ENCODE data around the gene PMEPA1. TPM values are rescaled to one million over a fixed set of nuclear protein-coding genes. Genes with fewer than 3 reads are reported as not detected.

Gene PMEPA1
- total RNA-seq, 3 donors from 2014 or later (not counting 1 experiment from before 2014, with no cell fraction given): 1.2 to 5.9 (median 2.4) TPM

DNA sequence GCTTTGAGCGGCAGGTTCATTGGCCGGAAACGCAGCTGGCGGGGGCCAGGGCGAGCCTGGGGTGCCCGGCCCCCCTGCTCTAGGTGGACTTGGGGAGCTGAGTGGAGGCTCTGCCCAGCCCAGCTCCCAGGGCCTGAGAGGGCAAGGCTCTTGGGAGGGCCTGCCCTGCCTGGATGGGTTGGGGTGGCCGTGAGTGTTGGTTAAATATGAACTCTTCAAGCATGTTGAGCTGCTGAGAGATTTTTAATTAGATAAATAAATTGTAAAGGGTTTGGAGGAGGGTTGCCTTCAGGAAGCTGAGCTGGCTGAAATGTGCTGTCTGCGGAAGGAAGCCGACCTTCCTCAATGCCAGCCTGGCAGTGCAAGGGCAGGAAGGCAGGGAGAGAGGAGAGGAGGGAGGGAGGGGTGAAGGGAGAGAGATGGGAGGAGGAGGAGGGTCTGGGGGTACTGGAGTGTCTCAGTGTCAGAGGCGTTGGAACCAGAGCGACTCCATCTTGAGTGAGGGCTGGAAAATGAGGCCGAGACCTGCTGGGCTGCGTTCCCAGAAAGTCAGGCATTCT, 39.4 kb upstream of the PMEPA1 start:
- no peak for DNase-seq
- Mint-ChIP-seq H3K9me3 (no peaks in the 10 kb centered on the region), H3K27me3 (ENCODE audit: low read depth in 2 of 2) (peaks cover 17 to 37% of the 10 kb centered on the region in 2 donors), H3K27ac (no peak overlapping the region), H3K4me3 (peak overlapping the region; percentile 53), H3K4me1 (peaks cover 0 to 10% of the 10 kb centered on the region in 2 donors), H3K36me3 (no peaks in the 10 kb centered on the region)
- Histone ChIP-seq H3K27ac (ENCODE audit: low read length) (no peak overlapping the region), H3K27me3 (ENCODE audit: control insufficient read depth, insufficient read depth, low read length) (peaks cover 6% of the 10 kb centered on the region), H3K9me3 (ENCODE audit: control insufficient read depth, insufficient read depth, low read length) (no peaks in the 10 kb centered on the region), H3K4me3 (ENCODE audit: low read length) (no peak overlapping the region), H3K4me1 (ENCODE audit: control insufficient read depth, insufficient read depth, low read length) (peaks cover 12% of the 10 kb centered on the region), H3K36me3 (ENCODE audit: control insufficient read depth, insufficient read depth, low read length) (no peaks in the 10 kb centered on the region)
- intact Hi-C loops (cut with micrococcal nuclease): no loop called here
- TF ChIP-seq, protein P1, sequence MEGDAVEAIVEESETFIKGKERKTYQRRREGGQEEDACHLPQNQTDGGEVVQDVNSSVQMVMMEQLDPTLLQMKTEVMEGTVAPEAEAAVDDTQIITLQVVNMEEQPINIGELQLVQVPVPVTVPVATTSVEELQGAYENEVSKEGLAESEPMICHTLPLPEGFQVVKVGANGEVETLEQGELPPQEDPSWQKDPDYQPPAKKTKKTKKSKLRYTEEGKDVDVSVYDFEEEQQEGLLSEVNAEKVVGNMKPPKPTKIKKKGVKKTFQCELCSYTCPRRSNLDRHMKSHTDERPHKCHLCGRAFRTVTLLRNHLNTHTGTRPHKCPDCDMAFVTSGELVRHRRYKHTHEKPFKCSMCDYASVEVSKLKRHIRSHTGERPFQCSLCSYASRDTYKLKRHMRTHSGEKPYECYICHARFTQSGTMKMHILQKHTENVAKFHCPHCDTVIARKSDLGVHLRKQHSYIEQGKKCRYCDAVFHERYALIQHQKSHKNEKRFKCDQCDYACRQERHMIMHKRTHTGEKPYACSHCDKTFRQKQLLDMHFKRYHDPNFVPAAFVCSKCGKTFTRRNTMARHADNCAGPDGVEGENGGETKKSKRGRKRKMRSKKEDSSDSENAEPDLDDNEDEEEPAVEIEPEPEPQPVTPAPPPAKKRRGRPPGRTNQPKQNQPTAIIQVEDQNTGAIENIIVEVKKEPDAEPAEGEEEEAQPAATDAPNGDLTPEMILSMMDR (IDR thresholded peaks at IDR 0.05): no peak
- 15% methylated on average over 13 of the region's 13 CpGs for WGBS (ENCODE audit: insufficient coverage)
- peak in 1 of 3 donors; percentile 43 for ATAC-seq

DNA sequence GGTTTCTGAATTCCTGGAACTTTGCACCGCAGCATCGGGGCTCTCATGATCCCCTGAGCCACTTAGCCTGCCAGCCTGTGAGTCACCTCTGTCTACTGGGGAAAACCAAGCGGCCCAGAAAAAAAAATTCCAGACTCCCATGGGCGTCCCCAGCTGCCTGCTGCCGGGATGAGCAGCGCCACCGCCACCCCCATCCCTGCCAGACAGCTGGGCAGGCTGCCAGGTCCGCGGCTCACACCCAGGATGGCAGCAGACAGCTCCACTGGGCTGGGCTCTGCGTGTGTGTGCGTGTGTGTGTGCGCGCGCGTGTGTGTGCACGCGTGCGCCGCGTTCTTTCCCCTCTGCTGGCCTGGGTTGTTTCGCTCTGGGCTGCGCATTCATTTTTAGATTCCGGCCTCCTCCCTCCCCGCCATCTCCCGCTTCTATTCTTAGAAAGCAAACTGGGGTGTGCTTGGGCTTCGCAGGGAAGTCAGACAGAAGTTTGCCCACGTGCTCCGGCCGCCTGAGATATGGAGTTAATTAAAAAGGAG, 38.9 kb upstream of the PMEPA1 start:
- H3K4me3 Mint-ChIP-seq: peak overlapping the region; percentile 45
- peaks cover 6% of the 10 kb centered on the region for H3K27me3 ChIP-seq (ENCODE audit: control insufficient read depth, insufficient read depth, low read length)
- DNase-seq (peak; percentile 19 to 71), ATAC-seq (peak; percentile 38 to 78 (median 62))
- H3K27me3 Mint-ChIP-seq (ENCODE audit: low read depth in 2 of 2): peaks cover 17 to 37% of the 10 kb centered on the region in 2 donors
- no peaks in the 10 kb centered on the region for H3K36me3 ChIP-seq (ENCODE audit: control insufficient read depth, insufficient read depth, low read length)
- H3K9me3 Mint-ChIP-seq: no peaks in the 10 kb centered on the region
- H3K4me1 ChIP-seq (ENCODE audit: control insufficient read depth, insufficient read depth, low read length): peaks cover 12% of the 10 kb centered on the region
- under 1% methylated on average over 29 of the region's 29 CpGs for WGBS (ENCODE audit: insufficient coverage)
- no peak overlapping the region for H3K27ac Mint-ChIP-seq
- peaks cover 0 to 10% of the 10 kb centered on the region in 2 donors for H3K4me1 Mint-ChIP-seq
- no peak overlapping the region for H3K4me3 ChIP-seq (ENCODE audit: low read length)
- intact Hi-C loops (cut with micrococcal nuclease): no loop called here
- TF ChIP-seq, protein P1 (IDR thresholded peaks at IDR 0.05): no peak
- H3K36me3 Mint-ChIP-seq: no peaks in the 10 kb centered on the region
- H3K9me3 ChIP-seq (ENCODE audit: control insufficient read depth, insufficient read depth, low read length): no peaks in the 10 kb centered on the region
- H3K27ac ChIP-seq (ENCODE audit: low read length): no peak overlapping the region

DNA sequence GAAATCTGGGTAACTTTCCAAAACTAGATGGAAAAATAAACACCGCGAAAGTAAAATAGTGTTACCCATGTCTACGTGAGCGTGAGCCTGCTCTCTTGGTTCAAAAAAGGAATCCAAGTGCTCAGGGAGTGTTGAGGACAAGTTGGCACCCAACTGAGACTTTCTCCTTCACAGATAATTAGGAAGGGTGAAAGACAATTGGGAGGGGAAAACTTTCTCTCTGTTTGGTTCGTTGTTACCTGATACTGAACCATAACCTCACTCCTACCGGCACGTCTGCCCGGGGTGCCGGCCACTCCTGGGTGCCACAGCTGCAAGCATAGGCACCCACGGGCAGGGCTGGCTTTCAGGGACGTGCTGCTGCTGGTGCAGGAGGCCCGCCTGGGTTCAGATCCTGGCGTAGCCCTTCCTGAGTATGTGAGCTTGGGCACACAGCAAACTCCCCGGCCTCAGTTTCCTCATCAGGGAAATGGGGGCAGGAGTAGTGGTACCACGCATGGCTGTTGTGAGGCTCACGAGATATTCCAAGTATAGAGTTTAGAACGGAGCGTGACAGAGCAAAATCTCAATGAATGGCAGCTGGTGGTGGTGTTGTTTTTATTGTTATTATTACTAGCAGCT, 38.2 kb upstream of the PMEPA1 start:
- Mint-ChIP-seq H3K27me3 (ENCODE audit: low read depth in 2 of 2) (peaks cover 14 to 37% of the 10 kb centered on the region in 2 donors), H3K27ac (no peak overlapping the region), H3K4me1 (peaks cover 0 to 10% of the 10 kb centered on the region in 2 donors), H3K9me3 (no peaks in the 10 kb centered on the region), H3K4me3 (no peak overlapping the region), H3K36me3 (no peaks in the 10 kb centered on the region)
- Histone ChIP-seq H3K4me3 (ENCODE audit: low read length) (no peak overlapping the region), H3K4me1 (ENCODE audit: control insufficient read depth, insufficient read depth, low read length) (peaks cover 12% of the 10 kb centered on the region), H3K27ac (ENCODE audit: low read length) (no peak overlapping the region), H3K9me3 (ENCODE audit: control insufficient read depth, insufficient read depth, low read length) (no peaks in the 10 kb centered on the region), H3K36me3 (ENCODE audit: control insufficient read depth, insufficient read depth, low read length) (no peaks in the 10 kb centered on the region), H3K27me3 (ENCODE audit: control insufficient read depth, insufficient read depth, low read length) (peaks cover 6% of the 10 kb centered on the region)
- no peak for DNase-seq
- no peak for ATAC-seq
- intact Hi-C loops (cut with micrococcal nuclease): no loop called here
- TF ChIP-seq, protein P1 (IDR thresholded peaks at IDR 0.05): no peak
- WGBS (ENCODE audit: insufficient coverage): 72% methylated on average over 17 of the region's 18 CpGs

Measured in natural killer cell (primary cell).